Prostate gland (tissue), 2 donors: Measurements from ENCODE around the gene DEFB113. TPM values are rescaled to one million over a fixed set of nuclear protein-coding genes. Genes with fewer than 3 reads are reported as not detected.

ENCODE experiments used
- DNase-seq: peaks from one replicate; pipeline ENCODE4 v3.0.0-alpha.2; 2019; ENCODE audit warnings: low spot score
- H3K27ac ChIP-seq, 2 donors: fragments of 200-600 bp; sonication (generic); 2 replicates each; pipeline ENCODE4 v1.5.1; 2017 to 2019
- H3K27me3 ChIP-seq: fragments of 200-600 bp; sonication (generic); replicated peaks from 2 replicates; pipeline ENCODE4 v1.5.1; 2019; ENCODE audit not compliant: insufficient read depth
- H3K36me3 ChIP-seq, 2 donors: fragments of 200-600 bp; sonication (generic); 1 replicate in 1 of 2; 2 replicates in 1 of 2; pipeline versions ENCODE4 v1.5.1 to v1.8.1; 2017 to 2019
- H3K4me1 ChIP-seq: fragments of 200-600 bp; sonication (generic); replicated peaks from 2 replicates; pipeline ENCODE4 v1.5.1; 2019
- H3K4me3 ChIP-seq, 2 donors: fragments of 200-600 bp; sonication (generic); 2 replicates each; pipeline ENCODE4 v1.5.1; 2017 to 2019
- H3K9me3 ChIP-seq: fragments of 200-600 bp; sonication (generic); 2 replicates; pipeline ENCODE4 v1.5.1; 2017
- CTCF ChIP-seq, 4 experiments: fragments of 200-600 bp in 2 of 4; fragments of 450-650 bp in 2 of 4; sonication (generic) in 2 of 4; IDR thresholded peaks; 1 replicate in 3 of 4; 2 replicates in 1 of 4; pipeline ENCODE4 v1.5.1; 2016 to 2019; ENCODE audit warnings: antibody characterized with exemption in 4 of 4, mild to moderate bottlenecking in 2 of 4, moderate library complexity in 2 of 4
- POLR2A ChIP-seq: fragments of 450-650 bp; IDR thresholded peaks from one replicate; pipeline ENCODE4 v1.6.1; 2016; ENCODE audit warnings: antibody characterized with exemption, mild to moderate bottlenecking
- POLR2AphosphoS5 ChIP-seq: sonication (generic); formaldehyde crosslinking; IDR thresholded peaks from one replicate; pipeline ENCODE4 v1.6.1; 2017; ENCODE audit warnings: antibody characterized with exemption
- WGBS: methylation state at CpG from one replicate; pipeline ENCODE4 v1.1.5; 2018; 5-methylcytosine and 5-hydroxymethylcytosine counted together
- intact Hi-C: fragments of 100-400 bp; cut with DNase I; formaldehyde crosslinking; loops from one replicate; pipeline ENCODE4 v1.14.2; 2022
- total RNA-seq, 2 donors: library from RNA; depleted of rRNA; stranded (reverse); fragments of >200 nt; gene quantifications; one replicate each; pipeline ENCODE4 v1.1.0, GENCODE V29; 2016

DEFB113 gene
- total RNA-seq, 2 donors from 2014 or later: not detected

GRCh38 chr6:49987749-49988148 is 18.3 kb upstream of the DEFB113 start:
- H3K4me1 ChIP-seq: no peaks in the 10 kb centered on the region
- H3K9me3 ChIP-seq: no peaks in the 10 kb centered on the region
- H3K36me3 ChIP-seq: no peaks in the 10 kb centered on the region
- WGBS: 94% methylated on average over 2 of the region's 2 CpGs
- no peak for DNase-seq
- intact Hi-C loops: no loop called here
- no peak overlapping the region for H3K4me3 ChIP-seq
- TF ChIP-seq CTCF (IDR thresholded peaks at IDR 0.05) (no peak), POLR2AphosphoS5 (no peak), POLR2A (no peak)
- no peak overlapping the region for H3K27ac ChIP-seq
- H3K27me3 ChIP-seq: no peaks in the 10 kb centered on the region

GRCh38 chr6:49986551-49986950 is 17.1 kb upstream of the DEFB113 start:
- no peak overlapping the region for H3K27ac ChIP-seq
- TF ChIP-seq CTCF (IDR thresholded peaks at IDR 0.05) (no peak), POLR2A (no peak), POLR2AphosphoS5 (no peak)
- 15% methylated on average over 1 of the region's 1 CpG for WGBS
- no peaks in the 10 kb centered on the region for H3K4me1 ChIP-seq
- no peak overlapping the region for H3K4me3 ChIP-seq
- H3K27me3 ChIP-seq: no peaks in the 10 kb centered on the region
- no peaks in the 10 kb centered on the region for H3K9me3 ChIP-seq
- no peak for DNase-seq
- intact Hi-C loops: no loop called here
- H3K36me3 ChIP-seq: no peaks in the 10 kb centered on the region

GRCh38 chr6:49982046-49982445 is 12.6 kb upstream of the DEFB113 start:
- Histone ChIP-seq H3K9me3 (no peaks in the 10 kb centered on the region), H3K27me3 (no peaks in the 10 kb centered on the region), H3K27ac (no peak overlapping the region), H3K4me3 (no peak overlapping the region), H3K4me1 (no peaks in the 10 kb centered on the region), H3K36me3 (no peaks in the 10 kb centered on the region)
- TF ChIP-seq CTCF (IDR thresholded peaks at IDR 0.05): no peak
- TF ChIP-seq POLR2A: no peak
- no peak for TF ChIP-seq POLR2AphosphoS5
- WGBS: 94% methylated on average over 2 of the region's 2 CpGs
- no peak for DNase-seq
- intact Hi-C loops: no loop called here

- Histone ChIP-seq H3K9me3 (no peaks in the 10 kb centered on the region), H3K27ac (no peak overlapping the region), H3K36me3 (no peaks in the 10 kb centered on the region), H3K4me3 (no peak overlapping the region), H3K27me3 (no peaks in the 10 kb centered on the region), H3K4me1 (no peaks in the 10 kb centered on the region)
- DNase-seq: no peak
- intact Hi-C loops: no loop called here
- TF ChIP-seq POLR2AphosphoS5: no peak
- TF ChIP-seq POLR2A: no peak
- no peak for TF ChIP-seq CTCF (IDR thresholded peaks at IDR 0.05)
- 88% methylated on average over 1 of the region's 1 CpG for WGBS
These were observed 11.5 kb upstream of the DEFB113 start for GRCh38 chr6:49980898-49981297.

- Histone ChIP-seq H3K9me3 (no peaks in the 10 kb centered on the region), H3K4me1 (no peaks in the 10 kb centered on the region), H3K36me3 (no peaks in the 10 kb centered on the region), H3K4me3 (no peak overlapping the region), H3K27me3 (no peaks in the 10 kb centered on the region), H3K27ac (no peak overlapping the region)
- WGBS: 80% methylated on average over 4 of the region's 4 CpGs
- no peak for DNase-seq
- intact Hi-C loops: no loop called here
- TF ChIP-seq CTCF (IDR thresholded peaks at IDR 0.05) (no peak), POLR2A (no peak), POLR2AphosphoS5 (no peak)
These were observed 10.2 kb upstream of the DEFB113 start for GRCh38 chr6:49979584-49979983.
